Upper lobe of left lung (tissue), 4 donors: ENCODE data around the gene FKRP.

ENCODE experiments used
- CTCF ChIP-seq, 6 experiments: fragments of 450-650 bp in 4 of 6; fragments of 200-600 bp in 2 of 6; sonication (generic) in 2 of 6; IDR thresholded peaks; one replicate each; pipeline ENCODE4 v1.5.1; 2016 to 2019; ENCODE audit warnings: antibody characterized with exemption in 6 of 6
- POLR2A ChIP-seq, 4 donors: fragments of 450-650 bp; IDR thresholded peaks; one replicate each; pipeline ENCODE4 v1.5.1; 2016 to 2017; ENCODE audit warnings: antibody characterized with exemption in 4 of 4, mild to moderate bottlenecking in 2 of 4

- TF ChIP-seq CTCF (IDR thresholded peaks at IDR 0.05) (no peak), POLR2A (IDR thresholded peaks at IDR 0.05) (no peak)
These were observed 19.0 kb downstream of the FKRP start for GRCh38 chr19:46764817-46765291.
